HAP-1 (cell line): ENCODE results near the gene MLH1.
"Not testable (repeated sequence)": the region's sequence is repeated elsewhere in the genome, so short reads cannot be mapped to it uniquely, and the experiment has no call there.

Experiments
- DNase-seq, 2 experiments: peaks; one replicate each; pipeline ENCODE4 v3.0.0-alpha.2; 2016 to 2020; ENCODE audit warnings: low spot score in 2 of 2
- H3K27me3 ChIP-seq: fragments of 250-450 bp; sonication (Bioruptor Pico); 2 replicates; pipeline ENCODE4 v1.5.1; 2020; ENCODE audit warnings: low read depth, mild to moderate bottlenecking, moderate library complexity
- H3K36me3 ChIP-seq: fragments of 250-450 bp; sonication (Bioruptor Pico); replicated peaks from 2 replicates; pipeline ENCODE4 v1.5.1; 2020; ENCODE audit warnings: mild to moderate bottlenecking
- H3K4me1 ChIP-seq: fragments of 250-450 bp; sonication (Bioruptor Pico); 2 replicates; pipeline ENCODE4 v1.5.1; 2020; ENCODE audit warnings: mild to moderate bottlenecking
- H3K4me3 ChIP-seq: fragments of 250-450 bp; sonication (Bioruptor Pico); 2 replicates; pipeline ENCODE4 v1.5.1; 2020; ENCODE audit warnings: mild to moderate bottlenecking, moderate library complexity
- H3K9me3 ChIP-seq: fragments of 250-450 bp; sonication (Bioruptor Pico); 2 replicates; pipeline ENCODE4 v1.5.1; 2020; ENCODE audit warnings: mild to moderate bottlenecking, moderate library complexity
- in situ Hi-C: fragments of 300-500 bp; cut with MboI; formaldehyde crosslinking; loops from 3 replicates; pipeline ENCODE4 v1.14.3; 2020; ENCODE audit warnings: low sequenced_read_pairs, inconsistent platforms, mixed read lengths

The MLH1 gene

GRCh38 chr3:37030588-37030987 lies 37.3 kb downstream of the MLH1 start:
- H3K36me3 ChIP-seq, result peaks cover 72% of the 10 kb centered on the region
- DNase-seq, result no peak

GRCh38 chr3:37031096-37031682 lies 37.9 kb downstream of the MLH1 start:
- Histone ChIP-seq H3K36me3 (peaks cover 70% of the 10 kb centered on the region), H3K4me3 (no peak overlapping the region), H3K27me3 (no peaks in the 10 kb centered on the region), H3K9me3 (peaks cover 1% of the 10 kb centered on the region; the same call in 1 of the 2 replicates), H3K4me1 (no peaks in the 10 kb centered on the region)
- DNase-seq, result no peak
- in situ Hi-C loops, result no loop called here

More at GRCh38 chr3:37030588-37030987, 37.3 kb downstream of the MLH1 start:
- in situ Hi-C loops, result no loop called here
- H3K4me1 ChIP-seq, result no peaks in the 10 kb centered on the region
- H3K27me3 ChIP-seq, result no peaks in the 10 kb centered on the region
- no peak overlapping the region for H3K4me3 ChIP-seq
- no peaks in the 10 kb centered on the region; the same call in 1 of the 2 replicates for H3K9me3 ChIP-seq

- in situ Hi-C loops, result no loop called here
These were observed 39.6 kb downstream of the MLH1 start for GRCh38 chr3:37032961-37033360.

GRCh38 chr3:37037352-37037751 lies 44.0 kb downstream of the MLH1 start:
- no peak overlapping the region for H3K4me3 ChIP-seq
- in situ Hi-C loops, result no loop called here
- H3K27me3 ChIP-seq, result no peaks in the 10 kb centered on the region
- peaks cover 4% of the 10 kb centered on the region; the same call in 1 of the 2 replicates for H3K9me3 ChIP-seq
- H3K36me3 ChIP-seq, result peaks cover 50% of the 10 kb centered on the region
- no peak for DNase-seq
- peaks cover 4% of the 10 kb centered on the region; the same call in 1 of the 2 replicates for H3K4me1 ChIP-seq

More at GRCh38 chr3:37032961-37033360, 39.6 kb downstream of the MLH1 start:
- Histone ChIP-seq H3K4me1 (peaks cover 2% of the 10 kb centered on the region; the same call in 1 of the 2 replicates), H3K9me3 (peaks cover 4% of the 10 kb centered on the region; the same call in 1 of the 2 replicates), H3K27me3 (no peaks in the 10 kb centered on the region), H3K36me3 (peaks cover 62% of the 10 kb centered on the region), H3K4me3 (no peak overlapping the region)
- no peak for DNase-seq

GRCh38 chr3:37039161-37039846 lies 46.0 kb downstream of the MLH1 start:
- Histone ChIP-seq H3K9me3 (peaks cover 4% of the 10 kb centered on the region; the same call in 1 of the 2 replicates), H3K4me1 (peaks cover 4% of the 10 kb centered on the region; the same call in 1 of the 2 replicates), H3K4me3 (no peak overlapping the region), H3K36me3 (peaks cover 47% of the 10 kb centered on the region), H3K27me3 (no peaks in the 10 kb centered on the region)
- in situ Hi-C loops, result no loop called here
- DNase-seq, result no peak

GRCh38 chr3:37040231-37040630 lies 46.9 kb downstream of the MLH1 start:
- no peak for DNase-seq
- Histone ChIP-seq H3K4me1 (peaks cover 4% of the 10 kb centered on the region; the same call in 1 of the 2 replicates), H3K27me3 (no peaks in the 10 kb centered on the region), H3K36me3 (peaks cover 44% of the 10 kb centered on the region), H3K4me3 (no peak overlapping the region), H3K9me3 (peaks cover 4% of the 10 kb centered on the region; the same call in 1 of the 2 replicates)
- in situ Hi-C loops, result no loop called here

- H3K27me3 ChIP-seq, result no peaks in the 10 kb centered on the region
- H3K4me3 ChIP-seq, result no peak overlapping the region
- DNase-seq, result no peak
- H3K4me1 ChIP-seq, result peaks cover 4% of the 10 kb centered on the region; the same call in 1 of the 2 replicates
- in situ Hi-C loops, result no loop called here
- peaks cover 37% of the 10 kb centered on the region for H3K36me3 ChIP-seq
- H3K9me3 ChIP-seq, result no peaks in the 10 kb centered on the region
These were observed 48.4 kb downstream of the MLH1 start for GRCh38 chr3:37041546-37042195.

GRCh38 chr3:37042712-37043111 lies 49.4 kb downstream of the MLH1 start:
- H3K27me3 ChIP-seq, DNase-seq, H3K4me3 ChIP-seq, H3K4me1 ChIP-seq, in situ Hi-C loops, H3K9me3 ChIP-seq: not testable (repeated sequence)
- peaks cover 38% of the 10 kb centered on the region for H3K36me3 ChIP-seq

GRCh38 chr3:37050282-37050681 lies 57.0 kb downstream of the MLH1 start:
- Histone ChIP-seq H3K36me3 (peaks cover 66% of the 10 kb centered on the region), H3K4me1 (no peaks in the 10 kb centered on the region), H3K9me3 (no peaks in the 10 kb centered on the region), H3K4me3 (no peak overlapping the region), H3K27me3 (no peaks in the 10 kb centered on the region)
- in situ Hi-C loops, result no loop called here
- no peak for DNase-seq

GRCh38 chr3:37052860-37053259 lies 59.5 kb downstream of the MLH1 start:
- Histone ChIP-seq H3K9me3 (no peaks in the 10 kb centered on the region), H3K4me3 (no peak overlapping the region), H3K27me3 (no peaks in the 10 kb centered on the region), H3K4me1 (no peaks in the 10 kb centered on the region), H3K36me3 (peaks cover 64% of the 10 kb centered on the region)
- in situ Hi-C loops, result no loop called here
- no peak for DNase-seq

GRCh38 chr3:37053337-37053736 lies 60.0 kb downstream of the MLH1 start:
- in situ Hi-C loops, result no loop called here
- peaks cover 60% of the 10 kb centered on the region for H3K36me3 ChIP-seq
- H3K4me1 ChIP-seq, result no peaks in the 10 kb centered on the region
- no peaks in the 10 kb centered on the region for H3K27me3 ChIP-seq
- DNase-seq, result no peak
- no peak overlapping the region for H3K4me3 ChIP-seq
- no peaks in the 10 kb centered on the region for H3K9me3 ChIP-seq

GRCh38 chr3:37053753-37054152 lies 60.4 kb downstream of the MLH1 start:
- H3K36me3 ChIP-seq, result peaks cover 56% of the 10 kb centered on the region
- DNase-seq, result no peak
- in situ Hi-C loops, result no loop called here
- H3K4me3 ChIP-seq, result no peak overlapping the region
- H3K9me3 ChIP-seq, result no peaks in the 10 kb centered on the region
- H3K4me1 ChIP-seq, result no peaks in the 10 kb centered on the region
- H3K27me3 ChIP-seq, result no peaks in the 10 kb centered on the region

- DNase-seq, result no peak
- Histone ChIP-seq H3K36me3 (peaks cover 50% of the 10 kb centered on the region), H3K9me3 (no peaks in the 10 kb centered on the region), H3K4me3 (no peak overlapping the region), H3K4me1 (no peaks in the 10 kb centered on the region), H3K27me3 (no peaks in the 10 kb centered on the region)
- in situ Hi-C loops, result no loop called here
These were observed 61.1 kb downstream of the MLH1 start for GRCh38 chr3:37054370-37054769.

- H3K27me3 ChIP-seq, H3K4me1 ChIP-seq, H3K9me3 ChIP-seq, in situ Hi-C loops, H3K4me3 ChIP-seq, DNase-seq: not testable (repeated sequence)
- peaks cover 43% of the 10 kb centered on the region for H3K36me3 ChIP-seq
These were observed 61.8 kb downstream of the MLH1 start for GRCh38 chr3:37055077-37055476.
